HG02885 (cell line): ENCODE results near the gene SPATS2.
"Not testable (repeated sequence)": the region's sequence is repeated elsewhere in the genome, so short reads cannot be mapped to it uniquely, and the experiment has no call there.

Experiments
- ATAC-seq: cut with Tn5 transposase; IDR thresholded peaks from one replicate; pipeline ENCODE4 v1.9.1; 2021; ENCODE audit warnings: mild to moderate bottlenecking; ENCODE audit not compliant: unreplicated experiment, poor library complexity

Gene SPATS2

GRCh38 chr12:49347311-49348193 lies 19.7 kb upstream of the SPATS2 start:
- peak; percentile 60 for ATAC-seq

DNA sequence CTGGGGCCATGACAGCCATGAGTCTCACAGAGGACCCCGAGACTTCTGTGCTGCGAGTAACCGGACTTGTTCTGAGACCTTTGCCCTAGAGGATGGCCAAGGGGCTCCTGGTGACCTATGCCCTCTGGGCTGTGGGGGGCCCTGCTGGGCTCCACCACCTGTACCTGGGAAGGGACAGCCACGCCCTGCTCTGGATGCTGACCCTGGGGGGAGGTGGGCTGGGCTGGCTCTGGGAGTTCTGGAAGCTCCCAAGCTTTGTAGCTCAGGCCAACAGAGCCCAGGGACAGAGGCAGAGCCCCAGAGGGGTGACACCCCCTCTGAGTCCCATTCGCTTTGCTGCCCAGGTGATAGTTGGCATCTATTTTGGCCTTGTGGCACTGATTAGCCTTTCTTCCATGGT lies 18.5 kb upstream of the SPATS2 start:
- no peak for ATAC-seq

DNA sequence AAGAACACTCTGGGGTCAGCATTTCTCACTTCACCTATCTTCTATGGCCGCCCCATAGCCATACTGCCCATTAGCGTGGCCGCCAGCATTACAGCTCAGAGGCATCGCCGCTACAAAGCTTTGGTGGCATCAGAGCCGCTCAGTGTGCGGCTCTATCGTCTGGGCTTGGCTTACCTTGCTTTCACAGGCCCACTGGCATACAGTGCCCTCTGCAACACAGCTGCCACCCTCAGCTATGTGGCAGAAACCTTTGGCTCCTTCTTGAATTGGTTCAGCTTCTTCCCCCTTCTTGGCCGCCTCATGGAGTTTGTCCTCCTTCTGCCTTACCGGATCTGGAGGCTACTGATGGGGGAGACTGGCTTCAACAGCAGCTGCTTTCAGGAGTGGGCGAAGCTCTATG lies 18.0 kb upstream of the SPATS2 start:
- no peak for ATAC-seq

DNA sequence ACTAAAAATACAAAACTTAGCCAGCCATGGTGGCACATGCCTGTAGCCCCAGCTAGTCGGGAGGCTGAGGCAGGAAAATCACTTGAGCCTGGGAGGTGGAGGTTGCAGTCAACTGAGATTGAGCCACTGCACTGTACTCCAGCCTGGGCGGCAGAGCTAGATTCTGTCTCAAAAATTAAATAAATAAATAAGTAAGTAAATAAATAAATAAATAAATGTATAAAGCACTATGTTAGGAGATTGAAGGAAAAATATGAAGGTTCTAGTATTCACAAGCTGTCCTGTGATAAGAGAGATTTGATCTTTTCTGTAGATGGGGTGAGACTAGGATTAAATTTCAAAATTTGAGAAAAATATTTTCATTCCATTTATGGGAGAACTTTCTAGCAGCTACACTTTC lies 14.9 kb upstream of the SPATS2 start:
- no peak for ATAC-seq

DNA sequence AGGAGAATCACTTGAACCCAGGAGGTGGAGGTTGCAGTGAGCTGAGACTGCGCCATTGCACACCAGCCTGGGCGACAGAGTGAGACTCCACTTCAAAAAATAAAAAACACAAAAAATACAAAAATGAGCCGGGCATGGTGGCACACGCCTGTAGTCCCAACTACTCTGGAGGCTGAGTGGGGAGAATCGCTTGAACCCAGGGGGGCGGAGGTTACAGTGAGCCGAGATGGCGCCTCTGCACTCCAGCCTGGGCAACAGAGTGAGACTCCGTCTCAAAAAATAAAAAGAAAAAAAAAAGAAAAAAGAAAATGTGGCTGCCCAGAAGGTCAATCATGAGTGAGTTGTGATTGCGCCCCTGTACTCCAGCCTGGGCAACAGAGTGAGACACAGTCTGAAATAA lies 11.3 kb upstream of the SPATS2 start:
- ATAC-seq = no peak

DNA sequence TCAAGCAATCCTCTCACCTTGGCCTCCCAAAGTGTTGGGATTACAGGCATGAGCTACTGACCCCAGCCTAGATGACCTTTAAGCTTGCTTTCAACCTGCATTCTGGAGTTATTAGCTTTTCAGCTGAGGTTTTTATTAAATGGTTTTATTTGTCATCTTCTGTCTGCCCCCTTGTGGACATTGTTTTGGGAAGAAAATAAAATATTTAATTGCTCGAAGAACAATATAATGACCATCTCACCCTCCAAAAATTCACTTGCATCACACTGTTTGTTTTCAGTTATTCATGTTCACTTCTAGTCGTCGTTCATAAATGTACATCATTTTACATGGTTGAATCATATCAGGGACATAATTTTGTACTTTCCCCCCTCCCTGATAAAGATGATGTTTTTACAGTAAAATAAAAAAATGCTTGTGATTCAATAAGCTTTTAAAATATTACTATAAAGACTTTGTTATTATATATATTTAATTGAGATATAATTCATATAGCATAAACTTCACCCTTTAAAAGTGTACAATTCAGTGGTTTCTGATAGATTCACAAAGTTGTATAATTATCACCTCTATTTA lies 10.1 kb upstream of the SPATS2 start:
- no peak for ATAC-seq

DNA sequence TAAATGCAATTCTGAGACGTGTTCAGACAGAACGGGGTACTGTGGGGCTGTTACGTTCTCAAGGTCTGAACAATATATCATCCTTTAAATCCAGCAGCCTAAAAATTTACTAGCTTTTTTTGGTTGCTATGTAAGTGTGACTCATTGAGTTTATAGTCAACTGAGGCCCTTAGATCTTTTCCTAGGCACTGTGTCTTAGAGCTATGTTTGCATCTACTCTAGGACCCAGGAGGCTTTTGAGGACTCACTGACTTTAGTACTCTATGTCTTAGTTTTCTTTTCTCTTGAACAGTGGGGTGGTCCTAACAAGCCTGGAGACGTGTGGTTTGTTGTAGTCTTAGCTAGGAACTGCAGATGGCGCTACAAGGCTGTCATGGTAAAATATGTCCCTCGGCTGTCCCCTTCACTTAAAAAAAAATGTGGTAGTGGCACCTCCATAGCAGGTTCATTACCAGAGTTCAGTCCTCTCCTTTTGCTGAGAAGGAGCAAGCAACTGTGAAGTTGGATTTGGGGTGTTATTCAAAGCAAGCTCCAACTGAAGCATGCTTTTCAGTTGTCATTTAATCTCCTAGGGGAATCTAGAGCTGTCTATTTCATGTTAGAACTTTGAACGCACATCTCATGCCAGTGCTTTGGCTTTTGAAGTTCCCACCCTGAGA lies 8.7 kb upstream of the SPATS2 start:
- ATAC-seq = peak; percentile 44

- no peak for ATAC-seq
Observed at GRCh38 chr12:49359671-49360070, 7.6 kb upstream of the SPATS2 start.

DNA sequence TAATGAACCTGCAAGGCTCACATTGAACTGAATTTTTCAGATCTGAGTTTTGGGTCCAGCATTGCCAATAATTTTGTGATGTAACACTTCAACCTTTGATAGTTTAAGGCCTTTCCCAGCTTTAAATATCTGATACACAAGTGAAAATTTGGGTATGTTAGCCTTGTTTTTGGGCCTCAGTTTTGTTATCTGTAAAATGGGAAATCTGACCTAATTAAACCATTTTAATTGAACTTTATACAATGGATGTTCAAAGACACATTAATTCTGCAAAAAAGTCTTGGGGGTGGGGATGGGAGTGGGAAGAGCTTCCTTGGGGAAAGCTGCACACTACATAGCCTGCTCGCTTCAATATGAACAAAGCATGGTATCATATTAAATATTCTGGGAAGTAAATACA lies 5.2 kb upstream of the SPATS2 start:
- ATAC-seq = no peak

DNA sequence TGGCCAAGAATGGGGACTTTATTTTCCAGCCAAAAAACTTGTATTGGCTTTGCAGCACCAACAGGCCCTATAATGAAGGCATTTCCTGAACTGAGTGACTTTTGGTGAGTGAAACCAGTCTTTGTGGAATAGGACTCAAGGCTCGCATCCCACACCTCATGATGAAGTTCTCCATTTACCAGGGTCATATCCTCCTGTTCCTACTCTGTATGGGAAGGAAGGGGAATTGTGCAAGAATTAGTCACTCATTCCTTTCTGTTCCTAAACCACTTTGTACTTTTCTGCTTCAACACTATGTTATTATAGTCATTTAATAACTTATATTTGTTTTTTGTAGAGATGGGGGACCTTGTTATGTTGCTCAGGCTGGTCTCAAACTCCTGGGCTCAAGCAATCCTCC lies 2.3 kb upstream of the SPATS2 start:
- no peak for ATAC-seq

DNA sequence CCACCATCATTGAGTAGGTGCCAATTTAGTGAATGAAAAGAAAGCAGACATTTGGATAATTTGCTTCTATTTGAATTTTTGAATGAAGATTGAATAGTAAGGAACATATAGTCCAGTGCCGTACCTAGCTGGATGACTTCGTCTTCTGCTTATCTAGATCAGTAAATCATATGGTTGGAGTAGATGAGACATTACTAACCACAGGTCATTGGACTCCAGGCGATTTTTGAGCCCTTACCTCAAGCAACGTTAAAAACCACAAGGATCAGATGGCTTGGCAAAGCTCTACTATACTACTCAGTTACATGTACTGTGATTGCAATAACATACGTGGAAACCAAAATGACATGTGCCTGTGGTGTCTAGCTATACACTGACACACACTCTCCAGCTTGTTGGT lies 1.7 kb upstream of the SPATS2 start:
- no peak for ATAC-seq

GRCh38 chr12:49366096-49366651 lies 1.1 kb upstream of the SPATS2 start:
- ATAC-seq = peak; percentile 13

- peak; percentile 75 for ATAC-seq
Observed at GRCh38 chr12:49366652-49367380, 446 bp upstream of the SPATS2 start.

- ATAC-seq = no peak
Observed at GRCh38 chr12:49368240-49368600, 958 bp downstream of the SPATS2 start.

- ATAC-seq = peak; percentile 38
Observed at GRCh38 chr12:49369411-49370145, 2.3 kb downstream of the SPATS2 start.

- no peak for ATAC-seq
Observed at GRCh38 chr12:49370539-49370938, 3.3 kb downstream of the SPATS2 start.

DNA sequence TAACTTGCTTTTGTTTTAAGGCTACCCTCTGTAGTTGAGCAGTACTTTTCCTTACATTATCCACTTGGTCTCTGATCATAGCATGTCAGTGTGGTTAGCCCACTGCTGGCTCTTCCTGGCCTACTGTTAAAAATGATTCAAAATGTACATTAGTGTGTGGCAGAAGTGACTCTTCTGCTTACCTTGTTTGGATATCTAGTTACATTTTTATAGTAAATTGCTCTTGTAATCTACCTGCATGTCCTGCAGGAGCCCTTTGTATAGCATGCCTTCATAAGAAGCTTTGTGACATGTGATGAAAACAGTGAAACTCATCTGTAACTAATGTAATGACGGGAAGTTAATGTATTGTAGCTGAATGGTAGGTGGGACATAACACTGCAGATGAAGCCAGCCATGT lies 8.1 kb downstream of the SPATS2 start:
- ATAC-seq = no peak

- no peak for ATAC-seq
Observed at GRCh38 chr12:49377386-49377785, 10.1 kb downstream of the SPATS2 start.

GRCh38 chr12:49380184-49380583 lies 12.9 kb downstream of the SPATS2 start:
- not testable (repeated sequence) for ATAC-seq
